Hepatocyte (in vitro differentiated cells): ENCODE measurements around the gene GPC3.

Experiments used
- EZH2 ChIP-seq: fragments of 200-600 bp; sonication (generic); IDR thresholded peaks from 2 replicates; pipeline ENCODE4 v1.6.1; 2016; ENCODE audit warnings: antibody characterized with exemption, mild to moderate bottlenecking, borderline replicate concordance
- EZH2phosphoT487 ChIP-seq: fragments of 200-600 bp; sonication (generic); IDR thresholded peaks from one replicate; pipeline ENCODE4 v1.6.1; 2018; ENCODE audit warnings: antibody characterized with exemption, mild to moderate bottlenecking, low read depth, moderate library complexity; ENCODE audit not compliant: unreplicated experiment, severe bottlenecking
- TF ChIP-seq, protein P1 (sequence below): fragments of 200-600 bp; sonication (generic); IDR thresholded peaks from 2 replicates; pipeline ENCODE4 v1.5.1; 2016; ENCODE audit warnings: antibody characterized with exemption, mild to moderate bottlenecking; ENCODE audit not compliant: poor library complexity

DNA sequence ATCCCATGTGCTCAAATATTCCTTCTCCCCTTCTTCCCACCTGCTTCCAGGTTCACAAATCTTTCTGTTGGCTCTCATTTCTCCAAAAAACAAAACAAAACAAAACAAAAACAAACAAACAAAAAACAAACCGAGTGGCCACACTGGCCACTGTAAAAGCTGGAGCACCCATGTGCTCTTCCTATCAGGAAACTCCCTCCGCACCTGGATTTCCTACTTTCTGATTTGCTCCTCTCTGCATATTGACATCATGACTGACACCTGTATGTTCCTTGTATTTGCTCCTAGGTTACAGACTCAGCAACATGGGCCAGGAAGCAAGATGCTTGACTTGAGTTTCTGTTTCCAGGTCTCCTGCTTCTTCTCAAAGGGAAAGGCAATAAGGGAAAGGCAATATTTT, 258.8 kb downstream of the GPC3 start:
- TF ChIP-seq, protein P1, sequence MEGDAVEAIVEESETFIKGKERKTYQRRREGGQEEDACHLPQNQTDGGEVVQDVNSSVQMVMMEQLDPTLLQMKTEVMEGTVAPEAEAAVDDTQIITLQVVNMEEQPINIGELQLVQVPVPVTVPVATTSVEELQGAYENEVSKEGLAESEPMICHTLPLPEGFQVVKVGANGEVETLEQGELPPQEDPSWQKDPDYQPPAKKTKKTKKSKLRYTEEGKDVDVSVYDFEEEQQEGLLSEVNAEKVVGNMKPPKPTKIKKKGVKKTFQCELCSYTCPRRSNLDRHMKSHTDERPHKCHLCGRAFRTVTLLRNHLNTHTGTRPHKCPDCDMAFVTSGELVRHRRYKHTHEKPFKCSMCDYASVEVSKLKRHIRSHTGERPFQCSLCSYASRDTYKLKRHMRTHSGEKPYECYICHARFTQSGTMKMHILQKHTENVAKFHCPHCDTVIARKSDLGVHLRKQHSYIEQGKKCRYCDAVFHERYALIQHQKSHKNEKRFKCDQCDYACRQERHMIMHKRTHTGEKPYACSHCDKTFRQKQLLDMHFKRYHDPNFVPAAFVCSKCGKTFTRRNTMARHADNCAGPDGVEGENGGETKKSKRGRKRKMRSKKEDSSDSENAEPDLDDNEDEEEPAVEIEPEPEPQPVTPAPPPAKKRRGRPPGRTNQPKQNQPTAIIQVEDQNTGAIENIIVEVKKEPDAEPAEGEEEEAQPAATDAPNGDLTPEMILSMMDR: no peak
- TF ChIP-seq EZH2 (no peak), EZH2phosphoT487 (no peak)
